HG03139 (cell line): Measurements from ENCODE around the gene EBF3.

ENCODE experiments used
- ATAC-seq: cut with Tn5 transposase; IDR thresholded peaks from one replicate; pipeline ENCODE4 v1.9.1; 2021; ENCODE audit not compliant: unreplicated experiment

EBF3 gene

DNA sequence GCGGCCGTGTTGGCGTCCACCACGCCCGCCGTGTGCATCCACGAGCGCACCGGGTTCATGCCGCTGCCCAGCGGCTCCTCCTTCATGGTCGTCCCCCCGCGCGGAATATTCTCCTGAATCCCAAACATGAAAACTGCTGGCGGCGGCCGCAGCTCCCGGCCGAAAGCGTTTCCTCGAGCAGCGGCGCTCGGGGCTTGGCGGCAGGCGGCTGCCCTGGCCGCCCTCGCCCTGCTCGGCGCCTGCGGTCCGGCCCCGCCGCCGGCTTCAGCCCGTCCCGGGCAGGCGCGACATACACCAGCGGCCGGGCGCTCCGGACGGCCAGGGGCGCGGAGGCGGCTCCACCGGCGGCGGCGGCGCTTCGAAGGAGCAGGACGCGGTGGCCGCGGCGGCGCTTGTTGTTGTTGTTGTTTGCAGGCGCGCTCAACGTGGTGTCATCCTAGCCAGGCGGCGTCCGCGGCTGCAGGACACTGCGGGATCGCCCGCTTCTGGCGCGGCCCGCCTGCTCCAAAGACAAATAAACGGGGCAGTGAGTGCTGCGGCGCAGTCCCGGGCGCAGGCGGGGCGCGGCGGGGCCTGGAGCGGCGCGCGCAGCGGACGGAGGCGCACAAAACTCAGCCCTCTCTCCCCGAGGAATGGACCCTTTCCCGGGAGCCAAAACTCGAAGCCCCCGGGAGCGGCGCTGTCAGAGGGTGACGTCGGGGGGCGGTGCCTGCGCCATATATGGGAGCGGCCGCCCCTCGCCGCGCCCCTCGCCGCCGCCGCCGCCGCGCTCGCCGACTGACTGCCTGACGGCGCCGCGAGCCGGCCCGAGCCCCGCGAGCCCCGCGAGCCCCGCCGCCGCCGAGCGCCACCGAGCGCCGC is at the start of gene EBF3:
Gene EBF3, minus strand, starts transcription at position 634 of the 861 bp plus-strand sequence. Its CDS starts 506 bp downstream, at position 128.
- no peak for ATAC-seq

- ATAC-seq, result no peak
Observed at GRCh38 chr10:130013335-130014262, 49.5 kb upstream of the EBF3 start.

GRCh38 chr10:130012129-130012528 is 48.1 kb upstream of the EBF3 start:
- no peak for ATAC-seq

DNA sequence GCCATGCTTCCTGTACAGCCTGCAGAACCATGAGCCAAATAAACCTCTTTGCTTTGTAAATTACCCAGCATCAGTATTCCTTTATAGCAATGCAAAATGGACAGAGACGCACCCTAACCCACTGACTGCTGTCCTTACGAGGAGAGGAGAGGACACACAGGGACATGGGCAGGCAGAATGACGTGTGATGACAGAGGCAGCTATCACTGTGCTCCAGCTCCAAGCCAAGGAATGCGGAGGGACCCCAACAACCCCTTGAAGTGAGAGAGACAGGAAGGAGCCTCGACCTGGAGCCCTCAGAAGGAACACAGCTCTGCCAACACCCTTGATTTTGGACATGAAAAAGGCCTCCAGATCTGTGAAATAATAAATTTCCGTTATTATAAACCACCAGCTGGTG is 46.6 kb upstream of the EBF3 start:
- no peak for ATAC-seq

- ATAC-seq, result no peak
Observed at GRCh38 chr10:130009228-130009627, 45.2 kb upstream of the EBF3 start.

DNA sequence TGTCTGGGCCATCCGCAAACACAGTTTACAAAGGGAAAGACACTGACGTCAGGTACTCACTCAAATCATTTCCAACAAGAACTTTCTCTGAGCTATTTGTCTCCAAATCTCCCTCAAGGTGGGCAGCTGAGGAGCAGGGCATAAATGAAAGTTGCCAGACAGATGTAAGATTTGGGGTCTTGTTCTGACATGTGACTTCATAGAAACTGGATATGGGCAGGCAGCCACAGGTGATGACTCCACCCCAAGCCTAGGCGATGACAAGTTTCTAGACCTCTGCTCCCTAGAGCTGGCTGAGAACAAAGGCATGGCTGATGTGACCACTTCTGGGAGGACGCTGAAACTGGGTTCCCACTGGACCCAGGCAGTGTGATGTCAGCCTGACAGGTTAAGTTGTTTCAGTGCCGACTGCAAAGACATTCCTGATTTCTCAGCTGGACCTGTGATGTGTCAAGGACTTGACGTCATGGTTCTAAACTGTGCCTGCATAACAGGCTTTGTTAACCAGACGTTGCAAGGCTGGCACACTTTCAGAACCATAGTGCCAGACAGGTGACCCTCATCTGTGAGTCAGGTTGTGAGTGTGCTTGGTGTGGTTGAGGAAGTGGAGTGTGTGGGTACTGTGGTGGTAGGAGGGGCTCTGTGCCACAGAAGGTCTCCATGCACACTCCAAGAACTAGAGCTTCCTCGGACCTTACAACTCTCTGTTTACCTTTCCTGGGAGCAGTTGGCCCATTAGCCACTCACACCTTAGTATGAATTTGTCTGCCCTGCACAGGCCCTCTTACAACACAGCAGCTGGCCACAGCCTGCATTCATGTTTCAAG is 39.9 kb upstream of the EBF3 start:
- ATAC-seq, result no peak

DNA sequence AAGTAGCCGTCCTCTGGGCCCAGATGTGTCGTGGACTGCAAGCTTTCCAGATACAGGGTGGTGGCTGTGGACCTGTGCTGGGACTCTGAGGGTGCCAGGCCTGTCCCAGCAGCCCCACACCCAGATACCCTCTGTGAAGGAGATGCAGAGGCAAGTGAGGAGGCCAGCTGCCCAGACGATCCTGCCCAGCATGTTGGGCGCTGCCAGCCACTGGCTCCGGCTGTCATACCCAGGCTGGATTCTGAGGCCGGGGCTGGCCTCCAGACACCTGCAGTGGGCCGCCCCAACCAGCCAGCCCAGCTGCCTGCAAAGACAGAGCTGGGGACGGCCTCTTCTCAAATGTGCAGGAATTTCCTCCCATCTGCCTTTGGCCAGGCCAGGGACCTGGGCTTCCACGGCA is 39.1 kb upstream of the EBF3 start:
- no peak for ATAC-seq

GRCh38 chr10:130002606-130003005 is 38.5 kb upstream of the EBF3 start:
- ATAC-seq, result no peak

DNA sequence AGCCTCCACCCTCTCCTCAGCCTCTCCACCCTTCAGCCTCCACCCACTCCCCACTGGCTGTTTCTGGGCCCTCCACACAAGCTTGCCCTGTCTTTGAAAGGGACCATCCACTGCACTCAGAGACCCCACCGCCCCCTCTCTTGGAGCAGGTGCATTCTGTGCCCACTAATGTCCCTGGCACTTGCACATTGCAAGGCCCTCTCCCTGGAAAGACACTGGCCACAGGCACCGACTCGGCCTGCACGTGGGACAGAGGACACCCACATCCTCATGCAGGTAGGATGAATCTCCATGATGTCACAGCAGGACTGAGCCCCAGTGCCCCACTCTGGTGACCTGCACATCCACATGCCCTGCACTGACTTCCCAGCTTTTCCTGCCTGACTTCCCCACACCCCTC is 36.8 kb upstream of the EBF3 start:
- ATAC-seq, result no peak

- no peak for ATAC-seq
Observed at GRCh38 chr10:129999140-129999539, 35.1 kb upstream of the EBF3 start.

DNA sequence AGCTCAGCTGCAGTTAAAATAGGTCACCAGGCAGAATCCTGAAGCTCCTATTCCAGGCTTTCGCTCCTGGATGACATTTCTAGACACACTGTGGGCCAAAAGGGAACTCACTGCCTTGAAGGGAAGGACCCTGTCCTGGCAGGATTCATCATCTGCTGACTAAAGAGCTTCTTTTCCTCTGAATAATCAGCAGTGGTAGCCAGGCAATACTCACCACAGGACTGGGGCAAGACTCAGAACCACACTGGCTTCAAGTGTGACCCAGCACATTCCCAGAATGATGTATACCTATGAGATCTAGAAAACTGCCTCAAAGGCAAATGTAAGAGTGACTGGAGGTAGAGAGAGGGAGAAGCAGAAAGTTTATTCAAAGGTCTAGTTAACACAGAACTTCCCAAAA is 29.5 kb upstream of the EBF3 start:
- ATAC-seq, result no peak

- no peak for ATAC-seq
Observed at GRCh38 chr10:129992356-129992755, 28.3 kb upstream of the EBF3 start.

GRCh38 chr10:129982825-129983224 is 18.8 kb upstream of the EBF3 start:
- no peak for ATAC-seq

DNA sequence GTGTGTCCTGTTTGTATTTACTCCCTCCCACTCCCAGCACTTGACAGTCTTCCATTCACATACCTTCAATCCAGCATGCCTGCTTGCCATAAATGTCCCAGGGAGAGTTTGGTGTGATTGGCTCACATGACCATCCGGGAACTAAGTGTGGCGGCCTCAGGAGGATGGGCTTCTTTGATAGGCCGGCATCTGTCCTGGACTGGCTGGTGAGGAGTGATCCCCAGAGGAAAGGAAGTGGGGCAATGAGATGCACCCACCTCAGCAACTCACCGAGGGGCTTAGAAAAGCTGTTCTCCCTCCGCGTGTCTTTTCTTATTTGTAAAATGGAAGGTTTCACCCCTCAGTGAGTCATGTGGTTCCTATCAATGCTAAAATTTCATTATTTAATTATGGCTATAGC is 14.9 kb upstream of the EBF3 start:
- no peak for ATAC-seq

- ATAC-seq, result no peak
Observed at GRCh38 chr10:129978322-129978721, 14.2 kb upstream of the EBF3 start.

- no peak for ATAC-seq
Observed at GRCh38 chr10:129977794-129978193, 13.7 kb upstream of the EBF3 start.

DNA sequence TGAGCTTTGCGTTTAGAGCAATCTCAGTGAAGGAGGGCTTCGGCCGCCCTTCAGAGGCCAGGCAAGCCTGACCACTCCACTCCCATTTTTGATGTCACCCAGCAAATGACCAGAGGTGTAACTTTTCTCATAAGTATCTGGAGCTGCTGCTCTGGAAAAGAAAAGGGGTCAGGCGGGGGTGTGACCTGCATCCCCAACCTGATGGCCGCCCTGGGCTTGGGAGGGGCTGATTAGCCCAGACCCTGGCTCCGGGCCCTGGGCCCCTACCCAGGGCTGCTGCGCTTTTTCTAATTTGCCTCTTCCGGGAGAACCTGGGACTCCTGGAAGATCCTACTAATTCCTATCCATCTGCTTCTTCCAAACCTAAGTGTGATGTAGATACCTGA is 9.6 kb upstream of the EBF3 start:
- ATAC-seq, result no peak

- no peak for ATAC-seq
Observed at GRCh38 chr10:129972966-129973673, 9.0 kb upstream of the EBF3 start.

DNA sequence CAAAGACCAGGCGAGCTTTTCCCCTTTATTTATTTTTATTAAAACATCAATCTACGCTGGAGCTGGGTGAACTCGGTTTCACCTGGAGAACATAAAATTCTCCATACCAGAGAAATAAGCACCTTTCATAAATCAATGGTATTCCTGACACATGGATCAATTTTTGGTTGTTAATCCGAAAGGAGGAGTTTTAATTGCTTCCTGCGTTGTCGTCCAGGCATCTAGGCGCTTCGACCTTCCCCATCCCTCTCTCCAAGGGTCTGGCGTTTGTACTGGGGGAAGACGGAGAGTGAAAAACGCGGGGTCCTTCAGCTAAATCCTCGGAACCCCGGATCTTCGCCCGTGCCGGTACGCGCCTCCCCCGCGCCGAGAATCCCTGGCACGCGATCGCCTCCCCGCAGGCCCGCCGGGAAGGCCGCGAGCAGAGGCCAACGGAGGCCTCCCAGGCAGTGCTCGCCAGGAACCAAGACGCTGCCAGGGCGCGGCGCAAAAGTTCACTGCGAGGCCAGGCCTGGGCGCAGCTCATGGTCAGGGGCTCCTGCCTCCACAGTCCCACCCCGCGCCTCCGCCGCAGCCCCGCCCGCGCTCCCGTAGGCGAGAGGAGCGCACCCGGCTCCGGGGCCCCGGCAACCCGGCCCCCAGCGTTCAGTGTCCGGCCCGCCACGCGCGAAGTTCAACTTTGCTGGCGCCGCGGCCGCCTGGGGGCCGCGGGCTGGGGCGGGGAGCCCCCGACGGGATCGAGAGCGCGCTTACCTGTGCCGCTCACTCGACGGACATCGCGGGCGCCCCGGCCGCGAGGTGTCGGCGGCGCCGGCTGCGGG is 8.3 kb upstream of the EBF3 start:
- no peak for ATAC-seq
